NCI-H2107 (cell line): ENCODE results near the gene LDLRAD1.
"Not testable (repeated sequence)": the region's sequence is repeated elsewhere in the genome, so short reads cannot be mapped to it uniquely, and the experiment has no call there.

Experiments used
- DNase-seq: peaks from one replicate; lab custom pipeline; 2025; lab: John Stamatoyannopoulos, UW

The LDLRAD1 gene

GRCh38 chr1:54016343-54017282 is 1.4 kb downstream of the LDLRAD1 start:
- no peak for DNase-seq

- DNase-seq: no peak
Observed at GRCh38 chr1:54014009-54014629, 3.9 kb downstream of the LDLRAD1 start.

GRCh38 chr1:54013393-54014008 is 4.5 kb downstream of the LDLRAD1 start:
- DNase-seq: no peak

GRCh38 chr1:54012863-54013262 is 5.1 kb downstream of the LDLRAD1 start:
- DNase-seq: no peak

GRCh38 chr1:54012008-54012325 is 6.0 kb downstream of the LDLRAD1 start:
- no peak for DNase-seq

GRCh38 chr1:54011316-54012007 is 6.5 kb downstream of the LDLRAD1 start:
- no peak for DNase-seq

- no peak for DNase-seq
Observed at GRCh38 chr1:54010415-54011117, 7.4 kb downstream of the LDLRAD1 start.

GRCh38 chr1:54009406-54009805 is 8.6 kb downstream of the LDLRAD1 start:
- DNase-seq: no peak

GRCh38 chr1:54008876-54009275 is 9.1 kb downstream of the LDLRAD1 start:
- DNase-seq: no peak

GRCh38 chr1:54007613-54008012 is 10.4 kb downstream of the LDLRAD1 start:
- no peak for DNase-seq

GRCh38 chr1:54006508-54006907 is 11.5 kb downstream of the LDLRAD1 start:
- no peak for DNase-seq

GRCh38 chr1:54004481-54005049 is 13.4 kb downstream of the LDLRAD1 start:
- DNase-seq: no peak

- not testable (repeated sequence) for DNase-seq
Observed at GRCh38 chr1:54003750-54004480, 14.1 kb downstream of the LDLRAD1 start.

- no peak for DNase-seq
Observed at GRCh38 chr1:54003249-54003646, 14.7 kb downstream of the LDLRAD1 start.

GRCh38 chr1:54002544-54003248 is 15.3 kb downstream of the LDLRAD1 start:
- no peak for DNase-seq

GRCh38 chr1:54001591-54001990 is 16.4 kb downstream of the LDLRAD1 start:
- no peak for DNase-seq

- DNase-seq: no peak
Observed at GRCh38 chr1:53999920-54000319, 18.1 kb downstream of the LDLRAD1 start.

GRCh38 chr1:53998223-53998622 is 19.8 kb downstream of the LDLRAD1 start:
- DNase-seq: no peak

- DNase-seq: no peak
Observed at GRCh38 chr1:53995683-53996082, 22.3 kb downstream of the LDLRAD1 start.

- DNase-seq: not testable (repeated sequence)
Observed at GRCh38 chr1:53994516-53994915, 23.5 kb downstream of the LDLRAD1 start.
